ENCODE results near the gene SLC16A11. TPM values are rescaled to one million over a fixed set of nuclear protein-coding genes. Genes with fewer than 3 reads are reported as not detected.
"Not testable (repeated sequence)": the region's sequence is repeated elsewhere in the genome, so short reads cannot be mapped to it uniquely, and the experiment has no call there.

Gene SLC16A11
- total RNA-seq, 2 experiments from 2014 or later: 1.4 to 1.5 TPM

DNA sequence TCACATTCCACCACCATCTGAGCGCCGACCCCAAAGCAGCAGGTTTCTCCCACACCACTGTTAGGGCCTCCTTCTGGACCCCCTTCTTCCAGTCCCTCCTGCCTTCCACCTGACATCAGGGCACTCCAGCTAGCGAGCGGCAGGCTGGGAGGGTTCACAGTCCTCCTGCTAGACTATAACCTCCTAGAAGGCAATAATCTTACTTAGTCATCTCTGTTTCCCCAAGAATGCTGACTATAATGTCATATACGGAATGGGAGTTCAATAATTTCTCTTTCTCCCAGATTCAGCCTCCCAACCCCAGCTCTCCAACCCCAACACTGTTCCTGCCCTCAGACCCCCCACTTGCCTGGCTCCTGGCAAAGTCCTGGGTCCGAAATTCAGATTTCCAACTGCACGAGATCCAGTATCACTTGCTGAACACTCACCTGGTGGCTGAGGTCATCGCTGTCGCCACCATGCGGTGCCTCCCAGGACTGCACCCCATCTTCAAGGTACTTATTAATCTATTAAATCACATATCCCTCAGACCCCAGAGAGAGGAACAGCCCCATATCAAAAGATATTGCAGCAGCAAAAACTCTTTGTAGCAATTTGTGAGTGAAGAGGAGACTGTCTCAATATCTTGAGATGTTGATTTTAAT lies 42.5 kb downstream of the SLC16A11 start:
- DNase-seq: peak; percentile 64
- intact Hi-C loops (cut with micrococcal nuclease): loop anchor here (5.0 kb wide), 1 partner anchor 334 kb away; no protein-coding TSS in a partner anchor
- ChIA-PET CTCF (interaction anchor here (0.6 to 13.2 kb wide), 5 partner anchors 21 to 158 kb away, joined by 3 to 257 read pairs (median 63); partner anchors contain the start of gene BCL6B), POLR2A (no interaction called here)
- no peak overlapping the region for H3K27ac Mint-ChIP-seq
- no peaks in the 10 kb centered on the region for H3K9me3 Mint-ChIP-seq
- no peaks in the 10 kb centered on the region for H3K27me3 Mint-ChIP-seq
- H3K36me3 Mint-ChIP-seq: peaks cover 24% of the 10 kb centered on the region
- peaks cover 5% of the 10 kb centered on the region for H3K4me1 Mint-ChIP-seq (ENCODE audit: low read depth)
- no peak overlapping the region for H3K4me3 Mint-ChIP-seq

- H3K4me3 Mint-ChIP-seq: no peak overlapping the region
- no peaks in the 10 kb centered on the region for H3K4me1 Mint-ChIP-seq (ENCODE audit: low read depth)
- peaks cover 22% of the 10 kb centered on the region for H3K36me3 Mint-ChIP-seq
- no peak for DNase-seq
- no peaks in the 10 kb centered on the region for H3K9me3 Mint-ChIP-seq
- H3K27ac Mint-ChIP-seq: no peak overlapping the region
- no peaks in the 10 kb centered on the region for H3K27me3 Mint-ChIP-seq
- CTCF ChIA-PET: interaction anchor here (1.1 to 13.2 kb wide), 3 partner anchors 23 to 90 kb away, joined by 3 to 257 read pairs (median 166); no protein-coding TSS in a partner anchor
- POLR2A ChIA-PET: no interaction called here
- intact Hi-C loops (cut with micrococcal nuclease): no loop called here
Observed at GRCh38 chr17:6998855-6999508, 44.9 kb downstream of the SLC16A11 start.

GRCh38 chr17:6997171-6997570 lies 46.7 kb downstream of the SLC16A11 start:
- Mint-ChIP-seq H3K4me1 (ENCODE audit: low read depth) (no peaks in the 10 kb centered on the region), H3K9me3 (no peaks in the 10 kb centered on the region)

GRCh38 chr17:6996256-6997011 lies 47.5 kb downstream of the SLC16A11 start:
- H3K9me3 Mint-ChIP-seq: no peaks in the 10 kb centered on the region
- H3K4me1 Mint-ChIP-seq (ENCODE audit: low read depth): no peaks in the 10 kb centered on the region
- H3K27ac Mint-ChIP-seq: no peak overlapping the region
- CTCF ChIA-PET: interaction anchor here (1.1 to 1.2 kb wide), 2 partner anchors 8 to 82 kb away, joined by 3 read pairs; no protein-coding TSS in a partner anchor
- no peak overlapping the region for H3K4me3 Mint-ChIP-seq
- peaks cover 13% of the 10 kb centered on the region for H3K36me3 Mint-ChIP-seq
- no peak for DNase-seq
- intact Hi-C loops (cut with micrococcal nuclease): no loop called here
- POLR2A ChIA-PET: no interaction called here
- no peaks in the 10 kb centered on the region for H3K27me3 Mint-ChIP-seq

More at GRCh38 chr17:6997171-6997570, 46.7 kb downstream of the SLC16A11 start:
- ChIA-PET POLR2A (no interaction called here), CTCF (no interaction called here)
- intact Hi-C loops (cut with micrococcal nuclease): no loop called here
- Mint-ChIP-seq H3K4me3 (no peak overlapping the region), H3K27me3 (no peaks in the 10 kb centered on the region), H3K36me3 (peaks cover 18% of the 10 kb centered on the region), H3K27ac (no peak overlapping the region)
- no peak for DNase-seq

GRCh38 chr17:6995500-6996255 lies 48.2 kb downstream of the SLC16A11 start, which contains the start of gene ALOX12:
Gene ALOX12 (plus strand): TSS chr17:6996049. CDS start chr17:6996118, 69 bp downstream.
- CTCF ChIA-PET: interaction anchor here (1.1 to 1.2 kb wide), 3 partner anchors 9 to 85 kb away, joined by 3 to 4 read pairs (median 3); no protein-coding TSS in a partner anchor
- Mint-ChIP-seq H3K27ac (no peak within 1 kb of the TSS), H3K4me3 (no peak within 1 kb of the TSS), H3K4me1 (ENCODE audit: low read depth) (no peaks in the 10 kb centered on the region), H3K36me3 (peaks cover 8% of the 10 kb centered on the region), H3K9me3 (no peaks in the 10 kb centered on the region), H3K27me3 (no peaks in the 10 kb centered on the region)
- no peak for DNase-seq
- POLR2A ChIA-PET: no interaction called here
- intact Hi-C loops (cut with micrococcal nuclease): no loop called here

GRCh38 chr17:6994666-6995256 lies 49.1 kb downstream of the SLC16A11 start:
- no peaks in the 10 kb centered on the region for H3K4me1 Mint-ChIP-seq (ENCODE audit: low read depth)
- ChIA-PET POLR2A (no interaction called here), CTCF (interaction anchor here (1.2 to 2.0 kb wide), 3 partner anchors 10 to 84 kb away, joined by 4 to 6 read pairs (median 4); no protein-coding TSS in a partner anchor)
- H3K9me3 Mint-ChIP-seq: no peaks in the 10 kb centered on the region
- intact Hi-C loops (cut with micrococcal nuclease): no loop called here
- no peak for DNase-seq
- H3K27me3 Mint-ChIP-seq: no peaks in the 10 kb centered on the region
- H3K36me3 Mint-ChIP-seq: peaks cover 5% of the 10 kb centered on the region
- H3K4me3 Mint-ChIP-seq: no peak overlapping the region
- no peak overlapping the region for H3K27ac Mint-ChIP-seq

DNA sequence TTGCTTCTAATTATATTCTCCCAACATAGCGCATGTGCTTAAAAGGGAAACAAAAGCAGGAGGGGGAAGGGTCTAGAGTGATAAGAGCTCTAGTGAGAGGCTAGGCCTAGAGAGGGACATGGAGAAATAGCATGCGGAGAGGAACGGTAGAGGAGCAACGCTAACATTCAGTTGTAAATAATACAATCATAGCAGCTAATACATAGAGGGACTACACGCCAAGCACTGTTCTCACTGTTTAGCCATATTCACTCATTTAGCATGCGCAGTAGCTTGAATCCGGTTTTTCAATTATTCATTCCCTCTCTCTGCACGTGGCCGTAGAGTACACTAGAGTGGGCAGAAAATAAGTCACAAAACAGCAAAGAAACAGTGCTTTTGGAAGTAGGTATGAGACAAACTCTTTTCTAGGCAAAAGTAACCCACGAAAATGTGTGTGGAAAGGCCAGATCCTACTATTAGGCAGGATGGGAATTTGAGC lies 49.7 kb downstream of the SLC16A11 start:
- H3K36me3 Mint-ChIP-seq: peaks cover 5% of the 10 kb centered on the region
- intact Hi-C loops (cut with micrococcal nuclease): no loop called here
- no peak overlapping the region for H3K4me3 Mint-ChIP-seq
- H3K9me3 Mint-ChIP-seq: no peaks in the 10 kb centered on the region
- DNase-seq: no peak
- POLR2A ChIA-PET: interaction anchor here (0.6 kb wide), 1 partner anchor 19 kb away, joined by 4 read pairs; no protein-coding TSS in a partner anchor
- no peaks in the 10 kb centered on the region for H3K27me3 Mint-ChIP-seq
- no peaks in the 10 kb centered on the region for H3K4me1 Mint-ChIP-seq (ENCODE audit: low read depth)
- H3K27ac Mint-ChIP-seq: no peak overlapping the region
- CTCF ChIA-PET: interaction anchor here (1.4 to 2.0 kb wide), 3 partner anchors 8 to 79 kb away, joined by 4 to 6 read pairs (median 4); no protein-coding TSS in a partner anchor

DNA sequence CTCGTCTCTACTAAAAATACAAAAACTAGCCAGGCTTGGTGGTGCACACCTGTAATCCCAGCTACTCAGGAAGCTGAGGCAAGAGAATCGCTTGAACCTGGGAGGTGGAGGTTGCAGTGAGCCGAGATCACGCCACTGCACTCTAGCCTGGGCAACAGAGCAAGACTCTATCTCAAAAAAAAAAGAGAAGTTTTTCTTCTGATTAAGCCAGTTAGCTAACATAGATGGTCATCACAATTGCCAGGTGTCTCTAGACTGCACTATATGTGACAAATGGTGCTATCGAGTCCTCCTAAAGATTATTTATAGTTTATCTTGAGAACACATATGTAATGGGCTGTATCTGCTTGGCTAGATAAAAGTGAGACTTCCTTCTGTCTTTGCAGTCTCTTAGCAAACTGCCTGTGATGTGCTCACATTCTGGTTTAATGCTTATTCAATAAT lies 50.3 kb downstream of the SLC16A11 start:
- intact Hi-C loops (cut with micrococcal nuclease); H3K27ac Mint-ChIP-seq; H3K27me3 Mint-ChIP-seq; H3K4me3 Mint-ChIP-seq; H3K36me3 Mint-ChIP-seq; DNase-seq; H3K9me3 Mint-ChIP-seq; H3K4me1 Mint-ChIP-seq (ENCODE audit: low read depth): not testable (repeated sequence)
- ChIA-PET POLR2A (interaction anchor here (0.6 kb wide), 1 partner anchor 20 kb away, joined by 4 read pairs; no protein-coding TSS in a partner anchor), CTCF (interaction anchor here (1.4 to 2.0 kb wide), 3 partner anchors 9 to 79 kb away, joined by 4 to 6 read pairs (median 4); no protein-coding TSS in a partner anchor)

Other genes starting within 250 kb of the SLC16A11 start
- gene TEKT1, start 212.4 kb downstream of the SLC16A11 start, total RNA-seq: not detected
- not detected for gene ALOX12, start 48.0 kb downstream of the SLC16A11 start, total RNA-seq
- gene RNASEK, start 31.5 kb downstream of the SLC16A11 start, total RNA-seq: 100 to 1,000 TPM; 175 to 180 TPM
- 1 to 10 TPM in 1 of 2 experiments, under 1 TPM in 1; 0.53 to 1.3 TPM for gene BCL6B, start 21.0 kb downstream of the SLC16A11 start, total RNA-seq
- 10 to 100 TPM; 10.4 to 10.7 TPM for gene SLC16A13, start 8.1 kb downstream of the SLC16A11 start, total RNA-seq
- gene CLEC10A, start 36.2 kb upstream of the SLC16A11 start, total RNA-seq: not detected
- gene ASGR2, start 70.7 kb upstream of the SLC16A11 start, total RNA-seq: not detected
- gene ASGR1, start 135.3 kb upstream of the SLC16A11 start, total RNA-seq: 1 to 10 TPM in 1 of 2 experiments, under 1 TPM in 1; 0.76 to 1.2 TPM
- 1 to 10 TPM; 7.9 to 8.4 TPM for gene DLG4, start 175.7 kb upstream of the SLC16A11 start, total RNA-seq
- 100 to 1,000 TPM; 332 to 340 TPM for gene ACADVL, start 175.8 kb upstream of the SLC16A11 start, total RNA-seq
- gene DVL2, start 190.4 kb upstream of the SLC16A11 start, total RNA-seq: 10 to 100 TPM; 44.7 to 48.2 TPM
- gene PHF23, start 195.4 kb upstream of the SLC16A11 start, total RNA-seq: 10 to 100 TPM; 24.0 to 28.7 TPM
- gene GABARAP, start 198.4 kb upstream of the SLC16A11 start, total RNA-seq: 100 to 1,000 TPM; 188 to 199 TPM
- gene CTDNEP1, start 207.6 kb upstream of the SLC16A11 start, total RNA-seq: 100 to 1,000 TPM; 155 to 164 TPM
- gene ELP5, start 208.1 kb upstream of the SLC16A11 start, total RNA-seq: 10 to 100 TPM; 49.6 to 52.4 TPM
- gene CLDN7, start 218.4 kb upstream of the SLC16A11 start, total RNA-seq: 1 to 10 TPM; 1.5 to 1.6 TPM
- gene SLC2A4, start 237.6 kb upstream of the SLC16A11 start, total RNA-seq: under 1 TPM; 0.15 to 0.19 TPM